A549 (cell line): ENCODE measurements around the gene FOXC2. TPM values are rescaled to one million over a fixed set of nuclear protein-coding genes. Genes with fewer than 3 reads are reported as not detected.

ENCODE experiments used
- ATAC-seq, 2 experiments: fragments of 200-7000 bp in 1 of 2; fragments of >200 bp in 1 of 2; cut with Nextera tagmentation in 1 of 2; cut with Tn5 transposase in 1 of 2; 3 replicates each; pipeline versions ENCODE4 v1.8.0 to v1.9.1; 2018 to 2020; ENCODE audit warnings: mild to moderate bottlenecking in 1 of 2, moderate library complexity in 1 of 2
- CTCF ChIA-PET: fragments of 300-600 bp; sonication (Branson Sonifier 250); formaldehyde crosslinking; extraction: SDS; loops from one replicate; lab custom pipeline; 2021; ENCODE audit warnings: antibody characterized with exemption, inconsistent platforms; lab: Yijun Ruan, JAX
- POLR2A ChIA-PET: fragments of 350-600 bp; formaldehyde crosslinking; extraction: SDS; loops from one replicate; lab custom pipeline; 2021; ENCODE audit warnings: antibody characterized with exemption, inconsistent platforms; lab: Yijun Ruan, JAX
- DNase-seq, 2 experiments: peaks; one replicate each; pipeline versions ENCODE4 v3.0.0 to v3.0.0-alpha.2; 2011 to 2016; ENCODE audit warnings: low read depth in 1 of 2, low spot score in 1 of 2
- FAIRE-seq: peaks from 2 replicates; lab custom pipeline; 2011; peaks lifted over from hg19 to GRCh38; lab: Jason Lieb, UNC
- H3K27ac ChIP-seq, 2 experiments: fragments of >200 bp; sonication (Bioruptor Twin); formaldehyde crosslinking; 3 replicates each; pipeline ENCODE4 v1.5.1; 2016 to 2017
- H3K4me1 ChIP-seq: fragments of >200 bp; sonication (Bioruptor Twin); formaldehyde crosslinking; 3 replicates; pipeline ENCODE4 v1.6.1; 2016
- H3K4me2 ChIP-seq: fragments of >200 bp; sonication (Bioruptor Twin); formaldehyde crosslinking; 3 replicates; pipeline ENCODE4 v1.6.1; 2016
- H3K4me3 ChIP-seq: fragments of >200 bp; sonication (Bioruptor Twin); formaldehyde crosslinking; 3 replicates; pipeline ENCODE4 v1.5.1; 2016
- H3K9me3 ChIP-seq: fragments of >200 bp; sonication (Bioruptor Twin); formaldehyde crosslinking; 3 replicates; pipeline ENCODE4 v1.6.1; 2016
- BHLHE40 ChIP-seq: IDR thresholded peaks from 2 replicates; pipeline ENCODE4 v1.6.1; 2012; ENCODE audit warnings: low read depth, low read length, inconsistent platforms
- CBX8 ChIP-seq: fragments of 200-600 bp; sonication (generic); IDR thresholded peaks from 2 replicates; pipeline ENCODE4 v1.6.1; 2016
- CTCF ChIP-seq: fragments of >200 bp; sonication (Bioruptor Twin); formaldehyde crosslinking; IDR thresholded peaks from 3 replicates; pipeline ENCODE4 v1.5.1; 2016
- FOSB ChIP-seq: fragments of 250-450 bp; sonication (Bioruptor Pico); IDR thresholded peaks from 2 replicates; pipeline ENCODE4 v1.5.0; 2020; ENCODE audit warnings: mild to moderate bottlenecking, moderate library complexity
- FOSL2 ChIP-seq, 2 experiments: fragments of 450-650 bp in 1 of 2; fragments of >200 bp in 1 of 2; sonication (Bioruptor Twin) in 1 of 2; formaldehyde crosslinking; IDR thresholded peaks; 2 replicates each; pipeline versions ENCODE4 v1.5.0 to v1.6.1; 2016 to 2020; ENCODE audit warnings: mild to moderate bottlenecking in 1 of 2, moderate library complexity in 1 of 2
- GATA3 ChIP-seq: IDR thresholded peaks from 2 replicates; pipeline ENCODE4 v1.6.1; 2012; ENCODE audit warnings: borderline replicate concordance
- HEYL ChIP-seq: fragments of 250-450 bp; sonication (Bioruptor Pico); IDR thresholded peaks from 2 replicates; pipeline ENCODE4 v1.8.0; 2021; ENCODE audit warnings: mild to moderate bottlenecking, moderate library complexity
- HMGXB4 ChIP-seq: fragments of 250-450 bp; sonication (Bioruptor Pico); IDR thresholded peaks from 2 replicates; pipeline ENCODE4 v1.5.0; 2021; ENCODE audit warnings: mild to moderate bottlenecking, moderate library complexity, borderline replicate concordance
- HOXA7 ChIP-seq: fragments of 250-450 bp; sonication (Bioruptor Pico); IDR thresholded peaks from 2 replicates; pipeline ENCODE4 v1.5.0; 2020; ENCODE audit warnings: mild to moderate bottlenecking, moderate library complexity
- HOXB5 ChIP-seq: fragments of 250-450 bp; sonication (Bioruptor Pico); IDR thresholded peaks from 2 replicates; pipeline ENCODE4 v1.5.0; 2020; ENCODE audit warnings: mild to moderate bottlenecking, moderate library complexity
- JUN ChIP-seq, 2 experiments: fragments of >200 bp; sonication (Bioruptor Twin); formaldehyde crosslinking; IDR thresholded peaks; 2 replicates in 1 of 2; 3 replicates in 1 of 2; pipeline ENCODE4 v1.6.1; 2016 to 2017
- MAFK ChIP-seq: fragments of 450-650 bp; IDR thresholded peaks from 2 replicates; pipeline ENCODE4 v1.6.1; 2014; ENCODE audit not compliant: partially characterized antibody
- MAX ChIP-seq: IDR thresholded peaks from 2 replicates; pipeline ENCODE4 v1.6.1; 2012
- MAZ ChIP-seq: fragments of 150-350 bp; IDR thresholded peaks from 2 replicates; pipeline ENCODE4 v1.6.1; 2014; ENCODE audit warnings: antibody characterized with exemption, low read depth, low read length, borderline replicate concordance
- NFE2L2 ChIP-seq: fragments of 150-350 bp; conservative IDR thresholded peaks from 2 replicates; pipeline ENCODE4 v1.6.1; 2014; ENCODE audit warnings: low read length
- POLR2A ChIP-seq: IDR thresholded peaks from 2 replicates; pipeline ENCODE4 v1.6.1; 2012; ENCODE audit warnings: mild to moderate bottlenecking, low read length
- RARB ChIP-seq: fragments of 250-450 bp; sonication (Bioruptor Pico); IDR thresholded peaks from 2 replicates; pipeline ENCODE4 v1.8.0; 2021; ENCODE audit warnings: mild to moderate bottlenecking, moderate library complexity
- RCOR1 ChIP-seq: fragments of 150-350 bp; IDR thresholded peaks from 2 replicates; pipeline ENCODE4 v1.6.1; 2014; ENCODE audit warnings: antibody characterized with exemption, low read length, low read depth
- REST ChIP-seq: fragments of 200-600 bp; sonication (generic); IDR thresholded peaks from 2 replicates; pipeline ENCODE4 v1.6.1; 2016; ENCODE audit warnings: antibody characterized with exemption, mild to moderate bottlenecking, moderate library complexity
- SMC3 ChIP-seq: fragments of >200 bp; sonication (Bioruptor Twin); formaldehyde crosslinking; IDR thresholded peaks from 3 replicates; pipeline ENCODE4 v1.6.1; 2018; ENCODE audit warnings: inconsistent platforms
- SREBF2 ChIP-seq: fragments of 450-650 bp; IDR thresholded peaks from 2 replicates; pipeline ENCODE4 v1.6.1; 2014; ENCODE audit warnings: mild to moderate bottlenecking, moderate library complexity
- TFCP2L1 ChIP-seq: fragments of 250-450 bp; sonication (Bioruptor Pico); IDR thresholded peaks from 2 replicates; pipeline ENCODE4 v1.5.0; 2021; ENCODE audit warnings: mild to moderate bottlenecking
- ZC3H11A ChIP-seq: fragments of 450-650 bp; IDR thresholded peaks from 2 replicates; pipeline ENCODE4 v1.6.1; 2014; ENCODE audit warnings: antibody characterized with exemption, mild to moderate bottlenecking
- ZNF302 ChIP-seq: fragments of 250-450 bp; sonication (Bioruptor Pico); IDR thresholded peaks from 2 replicates; pipeline ENCODE4 v1.9.0; 2021; ENCODE audit warnings: inconsistent platforms, mild to moderate bottlenecking, moderate library complexity
- WGBS: methylation state at CpG from one replicate; pipeline ENCODE4 v1.1.6; 2017; ENCODE audit errors: missing lambda C conversion rate; 5-methylcytosine and 5-hydroxymethylcytosine counted together
- polyA plus RNA-seq, 4 experiments: library from polyadenylated mRNA; depleted of rRNA in 3 of 4; stranded (reverse); fragments of >200 nt; fragmentation: RNase III in 1 of 4; extraction: RNeasy Plus Mini Kit Qiagen cat#74134 plus additional on column Dnase treatment in 1 of 4; gene quantifications; 2 replicates in 3 of 4; 3 replicates in 1 of 4; pipeline ENCODE4 v1.2.3, GENCODE V29; 2011 to 2017
- TF ChIP-seq, protein P1 (sequence below): IDR thresholded peaks from 2 replicates; pipeline ENCODE4 v1.6.1; 2012; ENCODE audit warnings: low read depth, borderline replicate concordance
- TF ChIP-seq, protein P2 (sequence below): fragments of >200 bp; sonication (Bioruptor Twin); formaldehyde crosslinking; IDR thresholded peaks from 2 replicates; pipeline ENCODE4 v1.6.1; 2016

The FOXC2 gene
- polyA plus RNA-seq, 2 of the 4 experiments (the other 2 are of a cell fraction), result 0.06 to 0.28 TPM

DNA sequence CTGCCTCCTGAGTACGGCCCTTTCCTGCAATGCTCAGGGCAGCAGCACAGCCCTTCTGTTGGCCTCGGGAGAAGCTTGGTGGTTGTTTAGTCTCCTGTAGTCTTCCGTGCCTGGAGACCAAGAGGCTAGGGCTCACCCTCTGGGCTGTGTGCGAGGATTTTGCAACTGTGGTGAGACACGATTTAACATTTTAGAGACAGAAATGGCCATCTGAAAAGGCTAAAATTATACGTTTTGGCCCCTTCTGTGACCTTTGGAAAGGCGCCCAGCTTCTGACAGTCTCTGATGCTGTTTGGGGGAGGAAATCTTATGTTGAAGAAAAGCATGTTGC lies 44.9 kb downstream of the FOXC2 start:
- FAIRE-seq, result no peak
- POLR2A ChIA-PET, result no interaction called here
- no peak for DNase-seq
- H3K4me1 ChIP-seq, result peaks cover 14% of the 10 kb centered on the region; the same call in 2 of the 3 replicates
- CTCF ChIA-PET, result interaction anchor here (0.6 to 1.3 kb wide), 3 partner anchors 9 to 762 kb away, joined by 3 to 6 read pairs (median 4); no protein-coding TSS in a partner anchor
- H3K9me3 ChIP-seq, result no peaks in the 10 kb centered on the region
- no peak overlapping the region for H3K27ac ChIP-seq
- no peak overlapping the region for H3K4me2 ChIP-seq
- 78% methylated on average over 6 of the region's 7 CpGs for WGBS
- H3K4me3 ChIP-seq, result no peak overlapping the region
- TF ChIP-seq POLR2A (no peak), MAZ (no peak), NFE2L2 (no peak), RARB (CRISPR knock-in tag) (no peak), SMC3 (no peak), CBX8 (no peak), FOSL2 (IDR thresholded peaks at IDR 0.05) (no peak), FOSL2 (CRISPR knock-in tag; IDR thresholded peaks at IDR 0.05) (no peak), ZC3H11A (no peak), HEYL (CRISPR knock-in tag) (no peak)
- TF ChIP-seq, protein P1, sequence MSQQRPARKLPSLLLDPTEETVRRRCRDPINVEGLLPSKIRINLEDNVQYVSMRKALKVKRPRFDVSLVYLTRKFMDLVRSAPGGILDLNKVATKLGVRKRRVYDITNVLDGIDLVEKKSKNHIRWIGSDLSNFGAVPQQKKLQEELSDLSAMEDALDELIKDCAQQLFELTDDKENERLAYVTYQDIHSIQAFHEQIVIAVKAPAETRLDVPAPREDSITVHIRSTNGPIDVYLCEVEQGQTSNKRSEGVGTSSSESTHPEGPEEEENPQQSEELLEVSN, result no peak
- ATAC-seq, result no peak

DNA sequence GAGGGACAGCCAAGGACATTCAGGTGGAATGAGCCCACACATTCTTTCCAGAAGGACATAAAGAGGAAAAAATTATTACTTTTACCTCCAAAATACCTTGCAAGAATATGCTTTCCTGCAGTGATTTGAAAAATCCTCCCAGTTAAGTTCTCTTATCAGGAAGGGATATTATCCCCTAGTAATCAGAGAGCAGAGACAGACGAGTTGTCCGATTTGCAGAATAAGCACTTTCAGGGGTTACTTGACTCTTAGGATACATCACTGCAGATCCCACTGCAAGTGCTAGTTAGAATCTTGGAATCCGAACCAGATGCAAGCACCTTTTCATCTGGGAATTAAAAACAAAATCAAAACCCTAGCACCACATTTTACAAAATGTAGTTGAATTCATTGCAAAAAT lies 45.3 kb downstream of the FOXC2 start:
- Histone ChIP-seq H3K9me3 (no peaks in the 10 kb centered on the region), H3K4me3 (no peak overlapping the region)
- ATAC-seq, result no peak
- TF ChIP-seq MAFK, result peak; percentile 64
- no peak for TF ChIP-seq SREBF2
- no peak for TF ChIP-seq HEYL (CRISPR knock-in tag)
- TF ChIP-seq ZNF302, result no peak
- TF ChIP-seq JUN (IDR thresholded peaks at IDR 0.05), result no peak
- no peak for TF ChIP-seq TFCP2L1 (CRISPR knock-in tag)
- TF ChIP-seq HOXB5 (CRISPR knock-in tag), result no peak
- no peak for TF ChIP-seq CTCF
- no peak for TF ChIP-seq FOSB (CRISPR knock-in tag)
- TF ChIP-seq, all 56 proteins: peak for 1
- Histone ChIP-seq H3K4me2 (no peak overlapping the region), H3K4me1 (peaks cover 14% of the 10 kb centered on the region; the same call in 2 of the 3 replicates), H3K27ac (no peak overlapping the region)
- ChIA-PET CTCF (interaction anchor here (1.3 kb wide), 2 partner anchors 9 to 36 kb away, joined by 4 to 6 read pairs; no protein-coding TSS in a partner anchor), POLR2A (no interaction called here)
- DNase-seq, result no peak
- WGBS, result 85% methylated on average over 3 of the region's 3 CpGs
- no peak for FAIRE-seq

DNA sequence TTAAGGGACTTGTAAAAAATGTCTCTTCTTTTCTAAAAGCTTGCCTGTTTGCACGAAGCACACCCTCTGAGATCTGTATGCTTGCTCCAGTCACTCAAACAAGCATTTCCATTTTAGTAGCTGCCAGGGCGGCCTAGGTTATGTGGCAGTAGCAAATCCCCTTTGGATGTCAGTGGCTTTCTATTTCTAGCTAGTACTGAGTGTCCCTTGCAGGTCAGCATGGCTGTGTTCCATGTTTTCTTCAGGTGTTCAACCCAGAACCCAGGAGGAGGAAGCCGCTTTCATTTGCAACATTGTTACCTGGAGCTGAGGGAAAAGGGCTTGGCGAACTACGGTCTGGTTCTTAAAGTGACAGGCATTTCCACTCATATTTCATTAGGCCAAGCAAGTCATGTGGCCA lies 48.1 kb downstream of the FOXC2 start:
- ChIA-PET CTCF (interaction anchor here (0.6 kb wide), 1 partner anchor 94 kb away, joined by 3 read pairs; no protein-coding TSS in a partner anchor), POLR2A (no interaction called here)
- no peak for FAIRE-seq
- TF ChIP-seq, protein P2, sequence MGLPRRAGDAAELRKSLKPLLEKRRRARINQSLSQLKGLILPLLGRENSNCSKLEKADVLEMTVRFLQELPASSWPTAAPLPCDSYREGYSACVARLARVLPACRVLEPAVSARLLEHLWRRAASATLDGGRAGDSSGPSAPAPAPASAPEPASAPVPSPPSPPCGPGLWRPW, result no peak
- TF ChIP-seq HEYL (CRISPR knock-in tag), result no peak
- TF ChIP-seq ZC3H11A, result no peak
- no peak for TF ChIP-seq REST
- TF ChIP-seq RCOR1, result no peak
- no peak for TF ChIP-seq RARB (CRISPR knock-in tag)
- no peak for TF ChIP-seq HMGXB4 (CRISPR knock-in tag)
- no peak for TF ChIP-seq POLR2A
- no peak for TF ChIP-seq SMC3
- no peak for TF ChIP-seq GATA3
- TF ChIP-seq ZNF302, result no peak
- TF ChIP-seq JUN (IDR thresholded peaks at IDR 0.05), result no peak
- TF ChIP-seq BHLHE40, result no peak
- no peak for TF ChIP-seq MAX
- no peak for TF ChIP-seq HOXA7 (CRISPR knock-in tag)

More for the DNA sequence above, 48.1 kb downstream of the FOXC2 start:
- Histone ChIP-seq H3K4me2 (no peak overlapping the region), H3K27ac (no peak overlapping the region), H3K4me3 (no peak overlapping the region), H3K4me1 (0 out of 3 replicates have a peak, but pooled peaks cover 2% of the 10 kb centered on the region), H3K9me3 (no peaks in the 10 kb centered on the region)
- DNase-seq (no peak), ATAC-seq (no peak)
- WGBS, result 78% methylated on average over 5 of the region's 5 CpGs
